Pancreas (tissue), 10 donors: ENCODE results near the gene SSTR5. TPM values are rescaled to one million over a fixed set of nuclear protein-coding genes. Genes with fewer than 3 reads are reported as not detected.

Experiments used
- ATAC-seq, 4 donors: fragments of 200-7000 bp; cut with Tn5 transposase; one replicate each; pipeline versions ENCODE4 v1.8.0 to v1.9.1; 2020; ENCODE audit warnings: mild to moderate bottlenecking in 4 of 4, moderate library complexity in 4 of 4
- DNase-seq, 6 donors: peaks; one replicate each; pipeline ENCODE4 v3.0.0-alpha.2; 2020
- FAIRE-seq: peaks from 2 replicates; lab custom pipeline; 2012; peaks lifted over from hg19 to GRCh38; lab: Jason Lieb, UNC
- H3K27ac ChIP-seq, 4 donors: fragments of 200-600 bp; sonication (generic); 1 replicate in 3 of 4; 2 replicates in 1 of 4; pipeline versions ENCODE4 v1.5.0 to v1.8.0; 2020
- H3K27me3 ChIP-seq, 4 donors: fragments of 200-600 bp; one replicate each; pipeline ENCODE4 v1.8.0; 2021
- H3K36me3 ChIP-seq, 3 donors: fragments of 200-600 bp; sonication (generic) in 1 of 3; one replicate each; pipeline versions ENCODE4 v1.5.0 to v1.8.0; 2020 to 2021
- H3K4me1 ChIP-seq, 3 donors: fragments of 200-600 bp; one replicate each; pipeline ENCODE4 v1.8.0; 2021
- H3K4me3 ChIP-seq, 4 donors: fragments of 200-600 bp; sonication (generic) in 2 of 4; one replicate each; pipeline versions ENCODE4 v1.5.0 to v1.8.0; 2020 to 2021
- H3K9me3 ChIP-seq, 4 donors: fragments of 200-600 bp; one replicate each; pipeline ENCODE4 v1.8.0; 2021
- CTCF ChIP-seq, 4 donors: fragments of 200-600 bp; sonication (generic) in 3 of 4; IDR thresholded peaks; one replicate each; pipeline versions ENCODE4 v1.5.0 to v1.8.0; 2021; ENCODE audit warnings: antibody characterized with exemption in 4 of 4
- WGBS, 2 donors: extraction: QIAGEN DNeasy Blood & Tissue Kit; methylation state at CpG; one replicate each; pipeline ENCODE4 v1.1.7; 2013; 5-methylcytosine and 5-hydroxymethylcytosine counted together
- intact Hi-C, 3 donors: fragments of 100-400 bp; cut with DNase I; formaldehyde crosslinking; loops; one replicate each; pipeline versions ENCODE4 v1.11.1 to v1.14.2; 2022
- polyA plus RNA-seq, 2 donors: library from polyadenylated mRNA; stranded (reverse); fragments of 200-250 nt; gene quantifications; one replicate each; pipeline ENCODE4 v1.2.3, GENCODE V29; 2013
- total RNA-seq, 6 donors: library from RNA; stranded (reverse); fragmentation: NEBNext Ultra II Directional in 4 of 6; extraction: Animal tissue kit (Norgen Biotek cat#: 25700) in 4 of 6; gene quantifications; one replicate each; pipeline versions ENCODE4 v1.2.1 to v1.2.4, GENCODE V29; 2021 to 2023
- donor health status: healthy with polysubstance abuse.
- donor health status: DM: no; HTN: no; CAD: no; lungs with moderate emphysema.
- donor health status: DM: no; HTN: no; CAD: no.
- donor health status: control.
- donor health status: control.
- donor health status: Bipolar disorder and iron deficiency.
- donor health status: DM: yes; HTN: yes; CAD: no.
- donor health status: DM: no; HTN: no; CAD: no.
- donor health status: DM: no; HTN: no; CAD: no.
- donor health status: DM: yes; HTN: yes; CAD: no.

Gene SSTR5
- total and polyA plus RNA-seq, 8 donors: 0.12 to 1.2 (median 0.32) TPM; not detected in 1

GRCh38 chr16:1050516-1050915, 22.0 kb upstream of the SSTR5 start:
- Histone ChIP-seq H3K4me1 (no peaks in the 10 kb centered on the region), H3K4me3 (no peak overlapping the region), H3K36me3 (no peaks in the 10 kb centered on the region), H3K27me3 (no peaks in the 10 kb centered on the region), H3K27ac (no peak overlapping the region), H3K9me3 (no peaks in the 10 kb centered on the region)
- WGBS, 2 donors: 65 to 82% methylated on average over 30 of the region's 30 CpGs
- TF ChIP-seq CTCF (IDR thresholded peaks at IDR 0.05): no peak
- intact Hi-C loops: loop anchor here in 1 of 3 donors (5.0 to 10.0 kb wide), 2 partner anchors 233 to 336 kb away; partner anchors contain the start of gene METRN
- DNase-seq: no peak
- no peak for FAIRE-seq
- ATAC-seq: no peak

GRCh38 chr16:1050921-1051320, 21.6 kb upstream of the SSTR5 start:
- Histone ChIP-seq H3K4me3 (no peak overlapping the region), H3K4me1 (no peaks in the 10 kb centered on the region), H3K27me3 (no peaks in the 10 kb centered on the region), H3K36me3 (no peaks in the 10 kb centered on the region), H3K9me3 (no peaks in the 10 kb centered on the region), H3K27ac (no peak overlapping the region)
- intact Hi-C loops: loop anchor here in 1 of 3 donors (5.0 to 10.0 kb wide), 2 partner anchors 234 to 336 kb away; partner anchors contain the start of gene METRN
- DNase-seq (no peak), FAIRE-seq (no peak), ATAC-seq (no peak)
- 81 to 86% methylated on average over 15 of the region's 15 CpGs for WGBS, 2 donors
- TF ChIP-seq CTCF (IDR thresholded peaks at IDR 0.05): no peak

GRCh38 chr16:1051446-1051845, 21.1 kb upstream of the SSTR5 start:
- H3K36me3 ChIP-seq: no peaks in the 10 kb centered on the region
- H3K4me3 ChIP-seq: no peak overlapping the region
- H3K27ac ChIP-seq: no peak overlapping the region
- WGBS, 2 donors: 80 to 89% methylated on average over 17 of the region's 17 CpGs
- TF ChIP-seq CTCF (IDR thresholded peaks at IDR 0.05): no peak
- FAIRE-seq: no peak
- no peaks in the 10 kb centered on the region for H3K9me3 ChIP-seq
- H3K4me1 ChIP-seq: no peaks in the 10 kb centered on the region
- intact Hi-C loops: loop anchor here in 1 of 3 donors (5.0 to 10.0 kb wide), 2 partner anchors 234 to 337 kb away; partner anchors contain the start of gene METRN
- H3K27me3 ChIP-seq: no peaks in the 10 kb centered on the region
- no peak for ATAC-seq
- DNase-seq: no peak

- Histone ChIP-seq H3K27ac (no peak overlapping the region), H3K36me3 (no peaks in the 10 kb centered on the region), H3K27me3 (no peaks in the 10 kb centered on the region), H3K4me1 (no peaks in the 10 kb centered on the region), H3K4me3 (no peak overlapping the region), H3K9me3 (no peaks in the 10 kb centered on the region)
- ATAC-seq (no peak), DNase-seq (no peak), FAIRE-seq (no peak)
- intact Hi-C loops: loop anchor here in 1 of 3 donors (5.0 to 10.0 kb wide), 2 partner anchors 235 to 338 kb away; partner anchors contain the start of gene METRN
- no peak for TF ChIP-seq CTCF (IDR thresholded peaks at IDR 0.05)
- 62 to 79% methylated on average over 9 of the region's 9 CpGs for WGBS, 2 donors
These were observed 19.8 kb upstream of the SSTR5 start for GRCh38 chr16:1052721-1053120.

GRCh38 chr16:1053121-1053521, 19.4 kb upstream of the SSTR5 start:
- intact Hi-C loops: loop anchor here in 1 of 3 donors (5.0 to 10.0 kb wide), 2 partner anchors 236 to 338 kb away; partner anchors contain the start of gene METRN
- TF ChIP-seq CTCF (IDR thresholded peaks at IDR 0.05): no peak
- Histone ChIP-seq H3K36me3 (no peaks in the 10 kb centered on the region), H3K4me1 (no peaks in the 10 kb centered on the region), H3K4me3 (no peak overlapping the region), H3K9me3 (no peaks in the 10 kb centered on the region), H3K27ac (no peak overlapping the region), H3K27me3 (no peaks in the 10 kb centered on the region)
- FAIRE-seq (no peak), DNase-seq (no peak), ATAC-seq (no peak)
- 54 to 68% methylated on average over 11 to 14 of the region's 14 CpGs for WGBS, 2 donors
